ENCODE data around the gene PHF14.

Gene PHF14

DNA sequence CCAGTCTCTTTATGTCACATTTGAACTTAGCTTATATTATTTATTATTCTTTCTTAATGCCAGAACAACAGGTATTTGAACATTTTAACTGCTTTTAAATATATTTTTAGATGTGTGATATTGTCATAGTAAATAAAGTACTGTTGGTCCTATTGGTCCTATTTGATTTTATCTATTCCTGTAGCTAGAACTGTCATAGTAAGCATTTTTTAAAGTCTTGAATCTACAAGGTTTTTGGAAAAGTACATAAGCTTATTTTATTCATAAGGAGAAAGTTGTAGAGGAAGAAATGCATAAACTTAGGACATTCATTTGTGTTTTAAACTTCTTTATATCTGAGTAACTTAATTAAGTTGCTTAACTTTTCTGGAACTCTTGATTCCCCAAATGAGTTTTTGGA lies 136.0 kb downstream of the PHF14 start:
- DNase-seq: no peak

DNA sequence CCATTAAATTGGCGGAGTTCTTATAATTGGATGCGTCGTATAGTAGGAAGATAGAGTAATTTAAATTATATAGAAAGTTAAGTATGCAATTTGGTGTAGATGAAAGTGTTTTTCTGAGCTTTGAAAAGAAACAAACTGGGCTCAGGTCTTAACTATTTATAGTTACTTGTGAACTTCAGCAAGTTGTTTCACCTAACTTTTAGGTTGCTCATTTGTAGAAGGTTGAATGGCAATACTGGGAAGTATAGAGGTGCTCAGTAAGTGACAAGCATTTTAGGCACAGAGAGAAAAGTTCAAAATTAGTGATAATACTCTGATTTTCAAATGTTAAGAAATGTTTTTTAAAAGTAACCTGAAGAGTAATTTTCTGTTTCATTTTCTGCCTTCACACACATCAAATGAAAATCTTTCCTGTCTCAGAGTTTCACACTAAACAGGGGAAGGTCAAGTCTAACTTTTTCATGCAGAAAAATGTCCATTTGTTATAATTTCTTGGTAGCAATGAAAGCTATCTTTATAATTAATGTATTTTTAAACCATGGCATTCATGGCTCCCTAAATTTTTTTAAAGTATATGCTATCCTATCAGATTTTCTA lies 146.5 kb downstream of the PHF14 start:
- no peak for DNase-seq

DNA sequence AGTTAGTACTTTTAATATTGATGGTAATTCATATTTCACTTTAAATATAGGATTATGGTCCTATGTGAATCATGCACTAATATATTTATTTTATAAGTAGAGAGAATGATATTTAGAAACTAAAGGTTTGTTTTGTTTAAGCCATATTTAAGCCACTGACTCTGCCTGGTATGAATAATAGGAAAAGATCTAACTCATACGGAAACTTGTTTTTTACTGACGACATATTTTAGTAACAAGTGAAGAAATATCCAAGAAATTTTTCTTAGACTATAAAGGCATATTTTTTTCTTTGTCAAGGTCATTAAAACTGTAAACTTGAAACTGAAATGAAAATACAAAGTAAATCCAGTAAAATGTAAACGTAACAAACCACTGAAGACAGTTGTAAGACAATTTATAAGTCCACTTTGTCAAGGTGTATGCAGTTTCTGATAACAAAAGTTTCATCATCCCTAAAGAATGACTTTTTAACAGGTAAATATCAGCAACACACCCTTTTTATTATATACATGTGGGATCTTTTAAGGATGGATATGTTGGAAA lies 147.1 kb downstream of the PHF14 start:
- DNase-seq: no peak

DNA sequence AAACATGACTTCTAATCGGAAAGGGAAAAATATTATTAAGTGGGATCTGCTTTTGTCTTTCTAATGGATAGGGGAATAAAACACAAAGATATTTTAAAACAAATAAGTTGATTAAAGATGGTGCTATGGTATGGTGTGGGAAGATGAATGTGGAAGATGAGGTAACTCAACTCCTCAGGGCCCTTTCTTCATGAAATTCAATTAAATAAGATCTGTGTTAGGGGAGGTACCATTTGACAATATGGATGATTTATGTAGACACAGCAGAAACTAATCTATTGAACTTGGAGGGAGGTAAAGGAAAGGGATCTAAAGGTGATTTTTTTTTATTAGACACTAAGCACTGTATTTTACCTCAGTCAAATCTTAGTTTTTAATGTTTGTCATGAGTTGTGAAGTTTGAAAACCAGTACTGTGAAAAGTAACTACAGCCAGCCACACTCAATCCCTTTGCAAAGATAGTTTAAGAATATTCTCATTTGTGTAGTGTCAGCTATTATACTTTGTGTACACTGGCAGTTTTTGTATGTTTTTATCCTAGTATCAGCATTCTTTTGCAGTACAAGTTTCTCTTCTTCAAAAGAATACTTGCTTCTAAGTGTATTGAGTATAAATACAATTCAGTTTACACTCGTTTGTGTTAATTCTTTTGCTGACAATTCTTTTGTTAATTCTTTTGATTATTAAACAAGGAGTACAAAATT lies 151.3 kb downstream of the PHF14 start:
- no peak for DNase-seq

DNA sequence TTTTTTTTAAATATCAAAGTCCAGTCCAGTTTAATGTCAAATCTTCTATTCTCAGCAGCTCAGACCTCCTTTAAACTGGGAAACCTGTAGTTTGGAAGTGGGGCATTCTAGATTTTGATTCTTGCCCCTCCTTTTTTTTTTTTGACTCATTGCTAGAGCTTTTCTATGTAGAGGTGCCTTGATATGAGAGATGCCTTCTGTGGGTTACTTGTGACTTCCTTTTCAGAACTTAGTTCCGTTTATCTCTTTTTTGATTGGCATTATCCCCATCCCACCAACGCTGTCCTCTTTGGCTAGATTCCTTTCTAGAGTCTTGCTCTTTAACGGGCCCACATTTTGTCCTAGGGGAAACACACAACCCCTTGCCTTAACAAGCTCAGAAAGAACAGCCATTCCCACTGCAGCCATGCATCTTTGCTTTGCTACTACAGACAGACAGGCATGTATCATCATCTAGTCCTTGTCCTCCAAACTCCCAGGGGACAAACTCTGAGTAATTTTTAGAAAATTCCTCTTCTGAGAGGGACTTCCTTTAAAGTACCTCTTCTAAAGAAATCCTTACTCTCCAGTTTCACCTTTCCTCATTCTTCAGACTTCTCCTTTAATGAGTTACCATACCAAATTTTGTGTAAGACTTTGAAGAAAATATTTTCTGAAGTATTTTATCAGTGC lies 153.6 kb downstream of the PHF14 start:
- DNase-seq: no peak

DNA sequence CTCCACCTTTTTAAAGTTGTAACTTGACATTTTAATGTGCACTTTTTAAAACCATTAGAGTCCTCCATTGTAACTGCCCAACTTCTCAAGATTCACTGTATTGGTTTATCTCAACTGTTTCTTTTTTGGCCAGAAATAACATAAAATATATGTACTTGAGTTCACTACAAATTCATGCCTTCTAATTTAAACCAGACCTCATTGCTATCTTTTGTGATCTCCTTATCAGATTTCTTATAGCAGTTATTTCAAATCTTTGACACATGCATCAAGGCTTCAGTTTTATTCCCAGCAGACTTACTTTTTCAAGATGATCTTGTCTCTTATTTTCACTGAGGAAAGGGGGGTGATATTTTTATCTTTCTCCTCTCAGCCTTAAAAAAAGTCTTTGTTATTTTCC lies 154.3 kb downstream of the PHF14 start:
- no peak for DNase-seq

DNA sequence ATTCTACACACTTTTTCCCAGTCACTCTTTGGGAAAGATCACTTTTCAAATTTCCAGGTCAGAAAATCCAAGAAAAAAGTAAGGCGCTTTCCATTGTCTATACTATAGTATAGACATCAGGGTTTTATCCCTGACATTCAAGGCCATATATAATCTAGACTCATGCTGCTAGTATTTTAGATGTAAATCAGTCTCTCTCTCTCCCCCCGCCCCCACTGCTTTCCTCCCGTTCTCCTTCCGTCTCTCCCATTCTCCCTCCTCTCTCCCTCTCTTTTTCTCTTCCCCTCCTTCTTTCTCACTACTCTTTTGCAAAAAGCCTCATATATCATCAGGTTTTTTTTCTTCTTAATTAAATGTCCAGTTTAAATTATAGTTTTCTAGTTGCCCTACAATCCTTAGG lies 154.8 kb downstream of the PHF14 start:
- DNase-seq: no peak

DNA sequence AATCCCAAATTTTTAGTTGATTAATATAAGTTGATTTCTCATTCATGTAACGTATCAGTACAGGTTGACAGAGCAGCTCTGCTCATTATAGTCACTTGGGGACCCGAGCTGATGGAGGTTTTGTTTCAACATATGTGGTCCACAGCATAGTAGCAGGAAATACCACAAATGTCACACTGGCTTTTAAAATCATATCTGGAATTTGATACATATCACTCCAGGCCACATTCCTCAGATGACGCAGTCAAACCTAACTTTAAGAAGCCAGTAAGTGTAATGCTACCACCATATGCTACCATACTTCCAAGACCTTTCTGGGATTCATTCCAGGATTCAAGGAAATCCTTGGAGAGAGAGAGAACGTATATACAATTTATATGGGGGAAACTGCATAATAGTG lies 156.3 kb downstream of the PHF14 start:
- DNase-seq: no peak

DNA sequence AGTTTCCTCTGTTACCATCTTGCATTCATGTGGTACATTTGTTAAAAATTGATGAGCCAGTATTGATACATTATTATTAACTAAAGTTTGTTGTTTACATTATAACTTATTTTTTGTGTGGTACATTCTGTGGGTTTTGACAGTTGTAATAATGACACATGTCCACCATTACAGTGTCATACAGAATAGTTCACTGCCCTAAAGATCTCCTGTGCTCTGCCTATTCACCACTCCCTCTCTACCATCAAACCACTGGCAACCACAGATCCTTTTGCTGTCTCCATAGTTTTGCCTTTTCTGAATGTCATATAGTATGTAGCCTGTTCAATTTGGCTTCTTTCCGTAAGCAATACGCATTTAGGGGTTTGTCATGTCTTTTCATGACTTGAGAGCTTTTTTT lies 156.9 kb downstream of the PHF14 start:
- no peak for DNase-seq

DNA sequence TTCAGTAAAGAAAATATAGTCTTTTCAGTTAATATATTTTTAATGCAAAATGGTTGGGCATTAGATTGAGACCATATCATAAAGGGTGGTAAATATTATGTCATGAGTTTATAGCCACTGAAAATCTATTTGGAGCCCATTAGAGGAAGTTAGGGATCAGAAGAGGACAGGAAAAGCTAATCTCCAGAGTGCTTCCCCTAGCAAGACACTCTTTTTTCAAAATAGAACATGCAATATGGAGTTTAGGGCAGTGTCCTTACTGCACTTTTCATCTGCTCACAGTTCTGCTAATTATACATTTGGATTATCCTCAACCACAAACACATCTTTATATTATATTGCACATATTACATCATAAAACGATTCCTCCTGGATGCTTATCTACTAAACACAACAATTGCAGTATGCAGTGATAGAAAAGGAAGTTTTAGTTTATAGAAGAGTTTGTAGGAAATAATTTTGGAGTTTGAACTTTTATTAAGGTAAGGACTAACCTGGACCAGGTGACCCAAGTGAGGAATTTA lies 159.8 kb downstream of the PHF14 start:
- DNase-seq: no peak

DNA sequence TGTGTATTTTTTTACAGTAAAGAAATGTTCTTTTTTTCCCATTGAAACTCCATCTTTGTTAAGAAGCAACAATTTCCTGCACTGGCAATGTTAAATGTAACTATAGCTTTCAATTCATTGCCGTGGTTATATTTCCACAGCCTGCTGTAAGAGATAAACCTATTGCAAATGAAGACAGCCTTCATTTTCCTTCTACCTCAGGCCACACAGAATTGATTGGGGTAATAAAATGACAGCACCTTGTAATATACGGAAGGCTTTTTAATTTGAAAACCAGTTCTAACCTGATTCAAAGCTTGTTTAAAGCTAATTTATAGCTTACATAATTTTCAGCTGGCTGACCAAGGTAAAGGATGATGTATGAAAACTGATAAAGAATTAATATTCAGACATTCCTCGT lies 161.9 kb downstream of the PHF14 start:
- DNase-seq: no peak

DNA sequence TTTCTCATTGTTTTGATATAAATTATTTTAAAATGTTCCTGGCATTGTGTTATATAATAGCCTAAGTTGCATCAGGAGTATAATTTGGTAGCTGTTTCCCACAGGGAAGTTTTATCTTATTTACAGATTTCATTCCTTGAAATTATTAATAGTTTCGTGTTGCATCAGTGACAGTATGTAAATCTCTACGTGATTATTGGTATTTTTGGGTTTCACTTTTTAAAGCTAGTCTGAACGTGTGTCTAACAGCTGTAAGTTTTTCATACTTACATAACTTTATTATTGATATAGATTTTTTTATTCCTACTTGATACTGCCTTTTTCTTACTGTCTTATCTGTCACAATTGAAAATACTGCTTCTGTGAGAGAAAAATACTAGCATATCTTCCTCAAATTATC lies 167.9 kb downstream of the PHF14 start:
- no peak for DNase-seq

DNA sequence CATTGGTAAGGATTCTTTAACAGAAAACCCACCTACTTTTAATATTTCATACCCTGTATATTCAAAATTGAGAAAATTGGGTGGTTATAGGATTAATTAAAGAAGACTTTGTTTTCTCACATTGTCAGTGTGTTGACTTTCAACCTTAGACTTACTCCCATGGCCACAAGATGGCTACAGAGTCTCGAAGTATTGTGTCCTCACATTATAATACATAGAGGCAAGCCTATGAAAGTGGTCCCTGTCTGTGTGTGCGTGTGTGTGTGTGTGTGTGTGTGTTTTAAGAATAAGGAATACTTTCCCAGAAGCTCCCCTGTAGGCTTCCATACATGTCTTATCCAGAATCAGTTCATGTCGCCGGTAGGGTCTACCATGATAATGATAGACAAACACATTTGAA lies 180.0 kb downstream of the PHF14 start:
- no peak for DNase-seq

DNA sequence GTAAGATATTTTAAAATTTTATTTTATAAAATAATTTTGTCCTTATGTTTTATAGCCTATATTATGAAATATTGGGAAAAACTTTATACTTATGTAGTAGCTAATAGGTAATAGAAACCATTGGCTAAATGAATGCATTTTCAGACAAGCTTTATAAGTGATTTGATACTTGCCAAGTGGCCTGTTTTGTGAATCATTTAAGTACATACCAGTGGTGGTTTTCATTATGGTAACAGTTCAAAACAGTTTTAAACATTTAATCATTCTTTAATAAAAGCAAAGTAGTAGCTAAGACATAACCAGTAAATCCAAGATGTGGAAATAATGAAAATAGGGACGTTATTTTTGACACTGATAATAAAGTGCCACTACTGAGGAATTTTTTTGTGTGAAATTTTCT lies 182.2 kb downstream of the PHF14 start:
- no peak for DNase-seq

DNA sequence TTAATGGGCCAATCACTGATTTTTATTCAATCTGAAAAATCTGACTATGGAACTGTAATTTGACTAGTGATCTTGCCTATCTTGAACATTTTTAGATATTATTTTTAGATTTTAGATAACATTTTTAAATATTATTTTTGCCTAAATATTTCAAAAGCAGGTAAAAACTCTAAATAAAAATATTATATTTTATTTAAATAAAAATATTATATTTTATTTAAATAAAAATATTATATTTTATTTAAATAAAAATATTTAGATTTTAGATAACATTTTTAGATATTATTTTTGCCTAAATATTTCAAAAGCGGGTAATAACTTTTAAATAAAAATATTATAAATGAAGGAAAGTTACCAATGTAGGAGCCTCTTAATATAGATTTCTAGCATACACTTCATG lies 187.8 kb downstream of the PHF14 start:
- DNase-seq: no peak

DNA sequence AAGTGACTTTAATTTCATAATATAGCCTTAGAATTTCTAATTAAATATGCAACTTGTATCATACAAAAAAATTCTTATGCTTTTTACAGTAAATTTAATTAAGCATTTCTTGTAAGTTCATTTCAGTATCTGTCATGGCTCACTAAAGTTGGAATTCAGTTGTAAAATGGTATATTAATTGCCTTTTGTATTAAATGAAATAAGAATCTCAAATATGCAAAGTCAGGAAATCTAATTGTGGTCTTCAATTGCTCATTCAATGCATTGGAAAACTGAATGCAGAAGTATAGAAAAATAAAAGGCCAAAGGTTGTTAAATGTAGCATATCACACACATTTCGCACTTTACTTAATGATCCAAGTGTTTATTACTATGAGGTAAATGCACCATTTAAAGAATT lies 189.5 kb downstream of the PHF14 start:
- no peak for DNase-seq

DNA sequence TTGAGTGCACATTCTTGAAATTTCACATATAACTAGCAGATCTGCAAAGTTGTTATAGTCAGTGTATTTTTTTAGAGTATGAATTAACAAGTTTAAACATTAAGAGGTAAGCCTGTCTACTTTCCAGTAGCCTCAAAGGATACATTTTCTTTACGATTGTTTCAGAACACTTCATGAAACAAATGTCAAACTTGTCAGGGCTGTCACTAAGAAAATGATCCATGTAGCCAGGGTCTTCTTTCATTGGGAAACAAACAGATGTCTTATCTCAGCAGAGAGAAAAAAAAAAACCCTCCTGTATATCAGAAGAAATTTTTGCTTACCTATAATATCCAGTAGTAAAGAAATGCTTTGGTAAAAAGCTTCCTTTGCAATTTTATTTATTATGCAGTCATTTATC lies 192.4 kb downstream of the PHF14 start:
- no peak for DNase-seq

DNA sequence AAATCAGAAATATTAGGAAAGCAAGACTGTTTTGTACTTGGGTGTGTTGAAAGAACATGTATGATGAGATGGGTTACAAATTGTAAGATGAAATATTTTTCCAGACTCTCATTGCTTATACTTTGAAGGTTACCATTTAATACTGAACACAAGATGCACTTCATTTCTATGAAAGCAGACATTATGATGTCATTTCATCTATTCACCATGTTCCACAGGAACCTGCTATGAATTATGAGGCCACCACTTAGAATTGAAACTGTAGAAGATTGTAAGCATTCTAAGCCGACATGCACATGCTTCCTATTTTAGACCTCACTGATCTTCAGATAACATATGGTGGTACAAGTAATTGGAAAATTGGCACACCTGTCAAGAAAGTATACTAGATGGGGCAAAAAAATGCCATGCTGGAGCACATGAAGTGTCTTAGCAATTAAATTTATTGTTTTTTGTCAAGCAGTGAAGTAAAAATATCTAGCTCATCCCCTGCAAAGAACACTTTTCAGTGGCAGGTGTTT lies 195.0 kb downstream of the PHF14 start:
- no peak for DNase-seq

DNA sequence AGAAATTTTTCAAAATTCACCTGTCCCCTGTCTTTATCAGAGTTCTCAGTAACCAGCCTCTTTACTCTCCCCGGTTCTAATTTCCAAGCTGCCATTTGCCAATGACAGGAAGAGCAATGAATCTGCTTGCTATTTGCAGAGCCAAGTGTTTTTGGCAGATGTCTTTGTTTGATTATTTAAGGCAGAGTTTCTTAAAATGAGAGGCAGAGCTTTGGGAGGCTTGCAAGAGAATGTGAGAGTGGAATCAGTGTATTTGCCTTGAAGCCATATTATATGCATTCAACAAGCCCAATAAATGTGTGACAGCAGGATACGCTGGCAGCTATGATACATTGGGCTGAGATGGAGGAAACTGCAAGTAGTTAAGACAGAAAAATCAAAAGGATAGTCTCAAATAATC lies 196.5 kb downstream of the PHF14 start:
- DNase-seq: no peak

DNA sequence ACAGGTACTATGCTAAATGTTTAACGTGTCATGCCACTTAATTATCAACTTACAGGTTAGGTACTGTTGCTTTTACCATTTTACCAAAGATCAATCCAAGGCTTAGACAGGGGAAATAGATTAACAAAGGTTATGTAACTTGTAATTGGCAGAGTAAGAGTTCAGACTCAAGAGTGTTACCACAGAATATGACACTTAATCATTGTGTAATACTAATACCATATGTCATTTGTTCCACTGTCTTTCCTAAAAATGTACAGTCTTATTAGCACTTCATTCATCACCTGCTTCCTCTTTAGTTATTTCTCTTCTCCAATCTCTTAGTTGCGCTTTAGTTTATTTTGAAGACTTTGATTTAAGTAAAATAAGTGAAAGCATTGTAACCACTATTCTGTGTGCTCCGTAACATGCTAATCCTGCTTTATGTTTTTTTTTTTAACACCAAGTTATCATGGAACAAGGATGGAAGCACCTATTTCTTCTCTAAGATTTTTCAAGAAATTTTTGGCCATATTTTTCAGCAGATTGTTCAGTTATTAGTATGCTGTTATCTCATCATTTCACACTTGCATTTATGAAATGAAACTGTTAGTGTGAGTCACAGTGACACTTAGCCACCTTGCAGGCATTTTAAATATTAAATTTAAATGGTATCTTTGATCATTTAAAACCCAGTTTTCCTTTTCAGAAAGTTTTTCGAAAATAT lies 197.3 kb downstream of the PHF14 start:
- no peak for DNase-seq

DNA sequence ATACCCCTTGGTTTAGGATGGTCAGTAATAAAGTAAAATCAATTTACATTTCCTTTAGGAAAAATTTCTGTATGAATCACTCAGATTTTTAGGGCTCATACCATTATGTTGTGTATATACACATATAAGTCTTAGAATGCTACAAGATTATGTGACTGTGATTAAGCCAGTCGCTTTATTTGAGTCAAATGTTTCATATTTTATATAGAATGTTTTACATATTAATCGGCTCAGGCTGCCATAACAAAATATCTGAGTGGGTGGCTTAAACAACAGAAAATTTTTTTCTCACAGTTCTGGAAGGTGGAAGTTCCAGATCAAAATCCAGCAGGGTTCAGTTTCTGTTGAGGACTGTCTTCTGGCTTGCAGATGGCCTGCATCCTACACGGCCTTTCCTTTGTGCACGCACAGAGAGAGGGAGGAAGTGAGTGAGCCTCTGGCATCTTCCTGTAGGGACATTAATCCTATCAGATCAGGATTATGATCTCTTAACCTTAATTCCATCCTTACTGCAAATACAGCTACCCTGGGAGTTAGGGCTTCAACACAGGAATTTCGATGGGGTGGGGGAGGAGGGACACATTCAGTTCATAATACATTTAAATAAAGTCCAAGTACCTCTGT lies 198.0 kb downstream of the PHF14 start:
- no peak for DNase-seq

DNA sequence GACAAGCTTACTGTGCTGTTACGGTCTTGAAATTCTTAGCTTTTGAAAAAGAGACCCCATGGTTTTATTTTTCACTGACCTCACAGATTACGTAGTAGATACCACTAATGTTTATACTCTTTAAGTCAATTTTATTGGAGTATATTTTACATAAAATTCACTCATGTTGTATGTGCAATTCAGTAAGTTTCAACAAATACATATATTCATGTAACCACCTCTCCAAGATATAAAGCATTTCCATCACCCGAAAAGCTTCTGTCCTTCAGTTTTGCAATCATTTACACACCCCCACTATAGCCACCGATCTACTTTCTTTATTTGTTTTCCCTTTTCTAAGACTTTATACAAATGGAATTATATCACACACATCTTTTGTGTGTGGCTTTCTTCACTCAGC lies 199.2 kb downstream of the PHF14 start:
- no peak for DNase-seq

DNA sequence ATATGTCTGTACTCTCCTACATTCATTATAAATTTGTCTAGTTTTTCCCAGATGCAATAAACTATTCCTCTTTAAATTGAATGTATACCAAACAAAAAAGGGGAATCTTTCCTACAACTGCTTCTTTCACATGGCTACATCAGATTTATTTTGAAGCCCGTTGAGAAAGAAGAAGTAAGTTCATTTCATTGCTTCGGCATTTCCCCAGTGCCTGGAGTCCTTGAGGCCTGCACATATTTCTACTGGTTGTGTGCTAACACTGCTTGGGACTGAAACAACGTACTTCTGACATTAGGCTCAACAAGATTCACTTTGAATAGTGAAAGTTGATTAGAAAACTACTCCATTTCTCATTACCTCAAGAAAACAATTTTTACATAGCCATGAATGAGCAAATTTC lies 201.7 kb downstream of the PHF14 start:
- no peak for DNase-seq
